HG02763 (cell line): ENCODE results near the gene TERB1.

Experiments
- ATAC-seq: cut with Tn5 transposase; IDR thresholded peaks from one replicate; pipeline ENCODE4 v1.9.1; 2021; ENCODE audit warnings: mild to moderate bottlenecking, moderate library complexity; ENCODE audit not compliant: unreplicated experiment

The TERB1 gene

GRCh38 chr16:66750279-66751052 lies 50.9 kb downstream of the TERB1 start:
- no peak for ATAC-seq

GRCh38 chr16:66746682-66747081 lies 54.7 kb downstream of the TERB1 start:
- ATAC-seq: no peak

- no peak for ATAC-seq
Measured at GRCh38 chr16:66746048-66746447, 55.3 kb downstream of the TERB1 start.

GRCh38 chr16:66741950-66742808 lies 59.2 kb downstream of the TERB1 start:
- no peak for ATAC-seq

GRCh38 chr16:66741169-66741900 lies 60.0 kb downstream of the TERB1 start:
- ATAC-seq: no peak

- ATAC-seq: no peak
Measured at GRCh38 chr16:66740533-66740932, 60.9 kb downstream of the TERB1 start.

GRCh38 chr16:66740010-66740409 lies 61.4 kb downstream of the TERB1 start:
- no peak for ATAC-seq

- no peak for ATAC-seq
Measured at GRCh38 chr16:66735891-66736290, 65.5 kb downstream of the TERB1 start.

GRCh38 chr16:66731101-66731500 lies 70.3 kb downstream of the TERB1 start:
- no peak for ATAC-seq

GRCh38 chr16:66728804-66729203 lies 72.6 kb downstream of the TERB1 start:
- no peak for ATAC-seq

GRCh38 chr16:66728117-66728787 lies 73.1 kb downstream of the TERB1 start:
- no peak for ATAC-seq

GRCh38 chr16:66720766-66721165 lies 80.6 kb downstream of the TERB1 start:
- ATAC-seq: no peak

- no peak for ATAC-seq
Measured at GRCh38 chr16:66719246-66719645, 82.1 kb downstream of the TERB1 start.

- ATAC-seq: no peak
Measured at GRCh38 chr16:66717776-66718175, 83.6 kb downstream of the TERB1 start.

GRCh38 chr16:66717112-66717675 lies 84.2 kb downstream of the TERB1 start:
- ATAC-seq: no peak

- ATAC-seq: no peak
Measured at GRCh38 chr16:66714654-66715307, 86.6 kb downstream of the TERB1 start.

GRCh38 chr16:66714062-66714461 lies 87.3 kb downstream of the TERB1 start:
- no peak for ATAC-seq

GRCh38 chr16:66713076-66713475 lies 88.3 kb downstream of the TERB1 start:
- no peak for ATAC-seq

- ATAC-seq: no peak
Measured at GRCh38 chr16:66712512-66712911, 88.9 kb downstream of the TERB1 start.

- no peak for ATAC-seq
Measured at GRCh38 chr16:66711581-66711980, 89.8 kb downstream of the TERB1 start.
